ENCODE data around the gene PGAM2. TPM values are rescaled to one million over a fixed set of nuclear protein-coding genes. Genes with fewer than 3 reads are reported as not detected.
A peak's percentile ranks its signal among the peaks of the same experiment; 100 is the strongest.

The PGAM2 gene
- total and polyA plus RNA-seq, 2 experiments from 2014 or later, result not detected

- H3K36me3 ChIP-seq (ENCODE audit: low read depth), result no peaks in the 10 kb centered on the region
- peaks cover 52% of the 10 kb centered on the region for H3F3A ChIP-seq (ENCODE audit: insufficient read depth)
- no peak for TF ChIP-seq EZH2phosphoT487 (IDR thresholded peaks at IDR 0.05; ENCODE audit: insufficient read depth, low read depth)
- TF ChIP-seq EZH2 (IDR thresholded peaks at IDR 0.05; ENCODE audit: insufficient read depth, poor library complexity, severe bottlenecking), result no peak
- H3K27ac ChIP-seq, result peak overlapping the region; percentile 56
- peaks cover 63% of the 10 kb centered on the region for H3K4me1 ChIP-seq (ENCODE audit: insufficient read depth)
- H3K79me2 ChIP-seq (ENCODE audit: insufficient read depth), result peaks cover 15% of the 10 kb centered on the region
- no peak overlapping the region for H3K4me3 ChIP-seq
- H3K27me3 ChIP-seq (replicated peaks; ENCODE audit: insufficient read depth), result no peaks in the 10 kb centered on the region
- no peaks in the 10 kb centered on the region for H4K20me1 ChIP-seq (ENCODE audit: insufficient read depth)
- no peak for DNase-seq
- H2AFZ ChIP-seq, result peak overlapping the region; percentile 33; the same call in 1 of the 2 replicates
- H3K9me2 ChIP-seq (ENCODE audit: insufficient read depth), result no peaks in the 10 kb centered on the region
- in situ Hi-C loops (cut with MboI), result loop anchor here (5.0 kb wide), 1 partner anchor 52 kb away; no protein-coding TSS in a partner anchor
- peak overlapping the region; percentile 51; the same call in 1 of the 2 replicates for H3K9ac ChIP-seq
- WGBS, 2 experiments (ENCODE audit: low coverage in 1 of 2, low lambda C conversion rate in 2 of 2, missing lambda C conversion rate in 2 of 2), result 97 to 100% methylated on average over 2 to 3 of the region's 3 CpGs
- H3K9me3 ChIP-seq (ENCODE audit: low read depth), result no peaks in the 10 kb centered on the region
- H3K4me2 ChIP-seq (ENCODE audit: unreplicated experiment), result no peak overlapping the region
These were observed 20.2 kb upstream of the PGAM2 start for GRCh38 chr7:44085546-44085945.

GRCh38 chr7:44084701-44085100, 19.3 kb upstream of the PGAM2 start:
- no peaks in the 10 kb centered on the region for H3K36me3 ChIP-seq (ENCODE audit: low read depth)
- H3K79me2 ChIP-seq (ENCODE audit: insufficient read depth), result peaks cover 21% of the 10 kb centered on the region
- peak overlapping the region; percentile 10; the same call in 1 of the 2 replicates for H2AFZ ChIP-seq
- H4K20me1 ChIP-seq (ENCODE audit: insufficient read depth), result no peaks in the 10 kb centered on the region
- TF ChIP-seq EZH2phosphoT487 (IDR thresholded peaks at IDR 0.05; ENCODE audit: insufficient read depth, low read depth) (no peak), EZH2 (IDR thresholded peaks at IDR 0.05; ENCODE audit: insufficient read depth, poor library complexity, severe bottlenecking) (no peak)
- H3K4me2 ChIP-seq (ENCODE audit: unreplicated experiment), result no peak overlapping the region
- peak overlapping the region; percentile 20; the same call in 1 of the 2 replicates for H3K9ac ChIP-seq
- H3K27me3 ChIP-seq (replicated peaks; ENCODE audit: insufficient read depth), result no peaks in the 10 kb centered on the region
- no peaks in the 10 kb centered on the region for H3K9me2 ChIP-seq (ENCODE audit: insufficient read depth)
- peaks cover 45% of the 10 kb centered on the region for H3F3A ChIP-seq (ENCODE audit: insufficient read depth)
- peaks cover 55% of the 10 kb centered on the region for H3K4me1 ChIP-seq (ENCODE audit: insufficient read depth)
- H3K9me3 ChIP-seq (ENCODE audit: low read depth), result no peaks in the 10 kb centered on the region
- in situ Hi-C loops (cut with MboI), result loop anchor here (5.0 kb wide), 1 partner anchor 53 kb away; no protein-coding TSS in a partner anchor
- DNase-seq, result no peak
- H3K4me3 ChIP-seq, result no peak overlapping the region
- 35 to 55% methylated on average over 4 of the region's 4 CpGs for WGBS, 2 experiments (ENCODE audit: low coverage in 1 of 2, low lambda C conversion rate in 2 of 2, missing lambda C conversion rate in 2 of 2)
- peak overlapping the region; percentile 56 for H3K27ac ChIP-seq

GRCh38 chr7:44083796-44084195, 18.4 kb upstream of the PGAM2 start:
- peaks cover 21% of the 10 kb centered on the region for H3K79me2 ChIP-seq (ENCODE audit: insufficient read depth)
- H3K9ac ChIP-seq, result no peak overlapping the region
- in situ Hi-C loops (cut with MboI), result no loop called here
- no peaks in the 10 kb centered on the region for H3K9me2 ChIP-seq (ENCODE audit: insufficient read depth)
- H3K4me1 ChIP-seq (ENCODE audit: insufficient read depth), result peaks cover 46% of the 10 kb centered on the region
- H3K4me2 ChIP-seq (ENCODE audit: unreplicated experiment), result no peak overlapping the region
- H3K9me3 ChIP-seq (ENCODE audit: low read depth), result no peaks in the 10 kb centered on the region
- H3K36me3 ChIP-seq (ENCODE audit: low read depth), result no peaks in the 10 kb centered on the region
- no peak for DNase-seq
- 0 out of 2 replicates have a peak overlapping the region, but pooled peaks have one; percentile 73 for H3K4me3 ChIP-seq
- peaks cover 36% of the 10 kb centered on the region for H3F3A ChIP-seq (ENCODE audit: insufficient read depth)
- H3K27ac ChIP-seq, result peak overlapping the region; percentile 90
- no peaks in the 10 kb centered on the region for H3K27me3 ChIP-seq (replicated peaks; ENCODE audit: insufficient read depth)
- WGBS, 2 experiments (ENCODE audit: low coverage in 1 of 2, low lambda C conversion rate in 2 of 2, missing lambda C conversion rate in 2 of 2), result 84 to 90% methylated on average over 3 of the region's 3 CpGs
- H4K20me1 ChIP-seq (ENCODE audit: insufficient read depth), result no peaks in the 10 kb centered on the region
- no peak overlapping the region for H2AFZ ChIP-seq
- no peak for TF ChIP-seq EZH2phosphoT487 (IDR thresholded peaks at IDR 0.05; ENCODE audit: insufficient read depth, low read depth)
- TF ChIP-seq EZH2 (IDR thresholded peaks at IDR 0.05; ENCODE audit: insufficient read depth, poor library complexity, severe bottlenecking), result no peak

- Histone ChIP-seq H2AFZ (peak overlapping the region; percentile 57), H3K27ac (peak overlapping the region; percentile 90), H3K4me1 (ENCODE audit: insufficient read depth) (peaks cover 37% of the 10 kb centered on the region), H3K79me2 (ENCODE audit: insufficient read depth) (peaks cover 21% of the 10 kb centered on the region), H4K20me1 (ENCODE audit: insufficient read depth) (no peaks in the 10 kb centered on the region), H3K4me3 (peak overlapping the region; percentile 73), H3K9me3 (ENCODE audit: low read depth) (no peaks in the 10 kb centered on the region), H3K4me2 (ENCODE audit: unreplicated experiment) (peak overlapping the region; percentile 79), H3K9ac (peak overlapping the region; percentile 83), H3F3A (ENCODE audit: insufficient read depth) (peaks cover 31% of the 10 kb centered on the region), H3K9me2 (ENCODE audit: insufficient read depth) (no peaks in the 10 kb centered on the region), H3K27me3 (replicated peaks; ENCODE audit: insufficient read depth) (no peaks in the 10 kb centered on the region), H3K36me3 (ENCODE audit: low read depth) (no peaks in the 10 kb centered on the region)
- in situ Hi-C loops (cut with MboI), result no loop called here
- TF ChIP-seq EZH2phosphoT487 (IDR thresholded peaks at IDR 0.05; ENCODE audit: insufficient read depth, low read depth) (no peak), EZH2 (IDR thresholded peaks at IDR 0.05; ENCODE audit: insufficient read depth, poor library complexity, severe bottlenecking) (no peak)
- DNase-seq, result peak; percentile 100
- 1% methylated on average over 43 to 52 of the region's 54 CpGs for WGBS, 2 experiments (ENCODE audit: low coverage in 1 of 2, low lambda C conversion rate in 2 of 2, missing lambda C conversion rate in 2 of 2)
These were observed 17.3 kb upstream of the PGAM2 start for GRCh38 chr7:44082541-44083207.
